ENCODE measurements around the gene PPY. TPM values are rescaled to one million over a fixed set of nuclear protein-coding genes. Genes with fewer than 3 reads are reported as not detected.
"Not testable (repeated sequence)": the region's sequence is repeated elsewhere in the genome, so short reads cannot be mapped to it uniquely, and the experiment has no call there.

The PPY gene
- total RNA-seq, 1 donor from 2014 or later, result not detected

- Mint-ChIP-seq H3K4me3 (no peak overlapping the region), H3K4me1 (peaks cover 16% of the 10 kb centered on the region), H3K36me3 (ENCODE audit: low read depth) (no peaks in the 10 kb centered on the region), H3K9me3 (no peaks in the 10 kb centered on the region), H3K27ac (ENCODE audit: unreplicated experiment) (no peak overlapping the region), H3K27me3 (ENCODE audit: low read depth) (peaks cover 13% of the 10 kb centered on the region)
- TF ChIP-seq CTCF (conservative IDR thresholded peaks at IDR 0.05), result peak; percentile 65
- peak; percentile 69 for DNase-seq (ENCODE audit: low read depth, low spot score)
These were observed 1.6 kb downstream of the PPY start for GRCh38 chr17:43940630-43941029.

GRCh38 chr17:43939886-43940285 is 2.4 kb downstream of the PPY start:
- DNase-seq (ENCODE audit: low read depth, low spot score), result no peak
- H3K4me1 Mint-ChIP-seq, result peaks cover 16% of the 10 kb centered on the region
- no peaks in the 10 kb centered on the region for H3K9me3 Mint-ChIP-seq
- TF ChIP-seq CTCF (conservative IDR thresholded peaks at IDR 0.05), result no peak
- H3K4me3 Mint-ChIP-seq, result no peak overlapping the region
- no peaks in the 10 kb centered on the region for H3K36me3 Mint-ChIP-seq (ENCODE audit: low read depth)
- H3K27me3 Mint-ChIP-seq (ENCODE audit: low read depth), result peaks cover 11% of the 10 kb centered on the region
- H3K27ac Mint-ChIP-seq (ENCODE audit: unreplicated experiment), result no peak overlapping the region

GRCh38 chr17:43939452-43939851 is 2.8 kb downstream of the PPY start:
- peaks cover 16% of the 10 kb centered on the region for H3K4me1 Mint-ChIP-seq
- H3K9me3 Mint-ChIP-seq; H3K4me3 Mint-ChIP-seq; H3K36me3 Mint-ChIP-seq (ENCODE audit: low read depth); DNase-seq (ENCODE audit: low read depth, low spot score); H3K27ac Mint-ChIP-seq (ENCODE audit: unreplicated experiment): not testable (repeated sequence)
- H3K27me3 Mint-ChIP-seq (ENCODE audit: low read depth), result peaks cover 11% of the 10 kb centered on the region

GRCh38 chr17:43938838-43939182 is 3.5 kb downstream of the PPY start:
- peaks cover 8% of the 10 kb centered on the region for H3K27me3 Mint-ChIP-seq (ENCODE audit: low read depth)

GRCh38 chr17:43936434-43936833 is 5.8 kb downstream of the PPY start:
- DNase-seq (ENCODE audit: low read depth, low spot score), result no peak
- no peak for TF ChIP-seq CTCF (conservative IDR thresholded peaks at IDR 0.05)
- H3K27ac Mint-ChIP-seq (ENCODE audit: unreplicated experiment), result no peak overlapping the region
- no peaks in the 10 kb centered on the region for H3K36me3 Mint-ChIP-seq (ENCODE audit: low read depth)
- H3K27me3 Mint-ChIP-seq (ENCODE audit: low read depth), result peaks cover 8% of the 10 kb centered on the region
- peaks cover 13% of the 10 kb centered on the region for H3K4me1 Mint-ChIP-seq
- H3K9me3 Mint-ChIP-seq, result no peaks in the 10 kb centered on the region
- H3K4me3 Mint-ChIP-seq, result no peak overlapping the region

More at GRCh38 chr17:43938838-43939182, 3.5 kb downstream of the PPY start:
- H3K9me3 Mint-ChIP-seq, result no peaks in the 10 kb centered on the region
- no peaks in the 10 kb centered on the region for H3K36me3 Mint-ChIP-seq (ENCODE audit: low read depth)
- no peak for TF ChIP-seq CTCF (conservative IDR thresholded peaks at IDR 0.05)
- DNase-seq (ENCODE audit: low read depth, low spot score), result no peak
- no peak overlapping the region for H3K27ac Mint-ChIP-seq (ENCODE audit: unreplicated experiment)
- H3K4me1 Mint-ChIP-seq, result peaks cover 13% of the 10 kb centered on the region
- no peak overlapping the region for H3K4me3 Mint-ChIP-seq

- Mint-ChIP-seq H3K4me3 (no peak overlapping the region), H3K4me1 (peaks cover 13% of the 10 kb centered on the region), H3K9me3 (no peaks in the 10 kb centered on the region), H3K27ac (ENCODE audit: unreplicated experiment) (no peak overlapping the region), H3K36me3 (ENCODE audit: low read depth) (no peaks in the 10 kb centered on the region), H3K27me3 (ENCODE audit: low read depth) (peaks cover 8% of the 10 kb centered on the region)
- TF ChIP-seq CTCF (conservative IDR thresholded peaks at IDR 0.05), result no peak
- DNase-seq (ENCODE audit: low read depth, low spot score), result no peak
These were observed 6.4 kb downstream of the PPY start for GRCh38 chr17:43935926-43936261.

Data from neural crest cell (in vitro differentiated cells).